ENCODE data around the gene KCNK2.

The KCNK2 gene

GRCh38 chr1:215140135-215140534, 57.6 kb downstream of the KCNK2 start:
- Histone ChIP-seq H3K9ac (ENCODE audit: low read depth, low read length) (no peak overlapping the region), H4K20me1 (ENCODE audit: insufficient read depth, low read length) (no peaks in the 10 kb centered on the region), H2AFZ (ENCODE audit: low read depth, low read length) (no peak overlapping the region), H3K4me2 (ENCODE audit: insufficient read depth, low read length) (no peak overlapping the region), H3K27me3 (ENCODE audit: insufficient read depth, low read length, poor library complexity) (no peaks in the 10 kb centered on the region), H3K79me2 (ENCODE audit: insufficient read depth, low read length) (no peaks in the 10 kb centered on the region), H3K4me3 (ENCODE audit: low read depth in 1 of 2, low read length in 2 of 2) (no peak overlapping the region), H3K4me1 (ENCODE audit: insufficient read depth, low read length) (no peaks in the 10 kb centered on the region), H3K9me3 (ENCODE audit: insufficient read depth, low read length, severe bottlenecking) (peaks cover 5% of the 10 kb centered on the region), H3K36me3 (ENCODE audit: insufficient read depth, low read length) (no peaks in the 10 kb centered on the region), H3K27ac (ENCODE audit: low read length) (no peak overlapping the region)
- DNase-seq = no peak
- ATAC-seq (ENCODE audit: insufficient read depth, low read depth) = no peak
- TF ChIP-seq, protein P1, sequence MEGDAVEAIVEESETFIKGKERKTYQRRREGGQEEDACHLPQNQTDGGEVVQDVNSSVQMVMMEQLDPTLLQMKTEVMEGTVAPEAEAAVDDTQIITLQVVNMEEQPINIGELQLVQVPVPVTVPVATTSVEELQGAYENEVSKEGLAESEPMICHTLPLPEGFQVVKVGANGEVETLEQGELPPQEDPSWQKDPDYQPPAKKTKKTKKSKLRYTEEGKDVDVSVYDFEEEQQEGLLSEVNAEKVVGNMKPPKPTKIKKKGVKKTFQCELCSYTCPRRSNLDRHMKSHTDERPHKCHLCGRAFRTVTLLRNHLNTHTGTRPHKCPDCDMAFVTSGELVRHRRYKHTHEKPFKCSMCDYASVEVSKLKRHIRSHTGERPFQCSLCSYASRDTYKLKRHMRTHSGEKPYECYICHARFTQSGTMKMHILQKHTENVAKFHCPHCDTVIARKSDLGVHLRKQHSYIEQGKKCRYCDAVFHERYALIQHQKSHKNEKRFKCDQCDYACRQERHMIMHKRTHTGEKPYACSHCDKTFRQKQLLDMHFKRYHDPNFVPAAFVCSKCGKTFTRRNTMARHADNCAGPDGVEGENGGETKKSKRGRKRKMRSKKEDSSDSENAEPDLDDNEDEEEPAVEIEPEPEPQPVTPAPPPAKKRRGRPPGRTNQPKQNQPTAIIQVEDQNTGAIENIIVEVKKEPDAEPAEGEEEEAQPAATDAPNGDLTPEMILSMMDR (IDR thresholded peaks at IDR 0.05; ENCODE audit: borderline replicate concordance, extremely low read depth, low read length, poor library complexity, severe bottlenecking) = no peak
- TF ChIP-seq EZH2 (IDR thresholded peaks at IDR 0.05; ENCODE audit: borderline replicate concordance, low read depth, low read length, severe bottlenecking) = no peak

GRCh38 chr1:215141460-215141859, 58.9 kb downstream of the KCNK2 start:
- no peak overlapping the region for H2AFZ ChIP-seq (ENCODE audit: low read depth, low read length)
- no peak overlapping the region for H3K27ac ChIP-seq (ENCODE audit: low read length)
- TF ChIP-seq, protein P1 (IDR thresholded peaks at IDR 0.05; ENCODE audit: borderline replicate concordance, extremely low read depth, low read length, poor library complexity, severe bottlenecking) = no peak
- no peak for TF ChIP-seq EZH2 (IDR thresholded peaks at IDR 0.05; ENCODE audit: borderline replicate concordance, low read depth, low read length, severe bottlenecking)
- no peaks in the 10 kb centered on the region for H3K79me2 ChIP-seq (ENCODE audit: insufficient read depth, low read length)
- H3K36me3 ChIP-seq (ENCODE audit: insufficient read depth, low read length) = no peaks in the 10 kb centered on the region
- no peak overlapping the region for H3K4me3 ChIP-seq (ENCODE audit: low read depth in 1 of 2, low read length in 2 of 2)
- no peak overlapping the region for H3K4me2 ChIP-seq (ENCODE audit: insufficient read depth, low read length)
- no peaks in the 10 kb centered on the region for H3K4me1 ChIP-seq (ENCODE audit: insufficient read depth, low read length)
- H3K9ac ChIP-seq (ENCODE audit: low read depth, low read length) = no peak overlapping the region
- no peaks in the 10 kb centered on the region for H3K27me3 ChIP-seq (ENCODE audit: insufficient read depth, low read length, poor library complexity)
- H4K20me1 ChIP-seq (ENCODE audit: insufficient read depth, low read length) = no peaks in the 10 kb centered on the region
- no peak for DNase-seq
- no peak for ATAC-seq (ENCODE audit: insufficient read depth, low read depth)
- peaks cover 5% of the 10 kb centered on the region for H3K9me3 ChIP-seq (ENCODE audit: insufficient read depth, low read length, severe bottlenecking)

DNA sequence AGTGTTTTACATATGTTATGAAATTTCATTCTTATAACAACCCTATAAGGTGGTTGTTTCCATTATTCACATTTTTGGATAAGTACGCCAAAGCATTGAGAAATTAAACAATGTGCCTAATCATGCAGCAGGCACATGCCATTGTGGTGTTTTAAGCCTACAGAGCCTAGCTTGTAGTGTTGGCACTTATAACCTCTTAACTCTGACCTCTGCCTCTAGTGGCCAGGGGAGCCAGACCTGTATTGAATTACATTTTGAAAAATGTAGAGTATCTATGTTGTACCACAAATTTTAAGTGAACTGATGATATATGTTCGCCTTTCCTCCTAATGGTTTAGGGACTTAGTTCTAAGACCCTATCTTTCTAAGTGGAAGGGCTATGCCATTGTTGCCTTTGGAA, 61.0 kb downstream of the KCNK2 start:
- Histone ChIP-seq H3K27ac (ENCODE audit: low read length) (no peak overlapping the region), H3K27me3 (ENCODE audit: insufficient read depth, low read length, poor library complexity) (no peaks in the 10 kb centered on the region), H3K79me2 (ENCODE audit: insufficient read depth, low read length) (no peaks in the 10 kb centered on the region), H4K20me1 (ENCODE audit: insufficient read depth, low read length) (no peaks in the 10 kb centered on the region), H3K9ac (ENCODE audit: low read depth, low read length) (no peak overlapping the region), H3K4me3 (ENCODE audit: low read depth in 1 of 2, low read length in 2 of 2) (no peak overlapping the region), H3K4me1 (ENCODE audit: insufficient read depth, low read length) (no peaks in the 10 kb centered on the region), H3K36me3 (ENCODE audit: insufficient read depth, low read length) (no peaks in the 10 kb centered on the region), H2AFZ (ENCODE audit: low read depth, low read length) (no peak overlapping the region), H3K9me3 (ENCODE audit: insufficient read depth, low read length, severe bottlenecking) (peaks cover 5% of the 10 kb centered on the region), H3K4me2 (ENCODE audit: insufficient read depth, low read length) (no peak overlapping the region)
- no peak for TF ChIP-seq EZH2 (IDR thresholded peaks at IDR 0.05; ENCODE audit: borderline replicate concordance, low read depth, low read length, severe bottlenecking)
- TF ChIP-seq, protein P1 (IDR thresholded peaks at IDR 0.05; ENCODE audit: borderline replicate concordance, extremely low read depth, low read length, poor library complexity, severe bottlenecking) = no peak
- ATAC-seq (ENCODE audit: insufficient read depth, low read depth) (no peak), DNase-seq (no peak)
